CD4-positive, CD25-positive, alpha-beta regulatory T cell (primary cell): Measurements from ENCODE around the gene NCKAP5. TPM values are rescaled to one million over a fixed set of nuclear protein-coding genes. Genes with fewer than 3 reads are reported as not detected.

Experiments
- ATAC-seq, 2 donors: fragments of 150-1000 bp; cut with Tn5 transposase; one replicate each; pipeline ENCODE4 v1.10.0; 2021; ENCODE audit warnings: low read depth in 2 of 2, moderate number of reproducible peaks in 2 of 2, moderate library complexity in 1 of 2
- DNase-seq, 3 donors: peaks; one replicate each; pipeline versions ENCODE4 v3.0.0 to v3.0.0-alpha.2; 2012 to 2022; ENCODE audit warnings: mixed read lengths in 1 of 3
- H3K27ac ChIP-seq: one replicate; pipeline ENCODE4 v1.7.0; 2013; ENCODE audit warnings: mild to moderate bottlenecking, low read length; ENCODE audit not compliant: insufficient read depth, poor library complexity, severe bottlenecking
- H3K27me3 ChIP-seq: one replicate; pipeline ENCODE4 v1.7.0; 2013; ENCODE audit warnings: low read length; ENCODE audit not compliant: control insufficient read depth, insufficient read depth
- H3K36me3 ChIP-seq: one replicate; pipeline ENCODE4 v1.7.0; 2013; ENCODE audit warnings: mild to moderate bottlenecking, low read length, moderate library complexity; ENCODE audit not compliant: control insufficient read depth, insufficient read depth
- H3K4me1 ChIP-seq: 2 replicates; pipeline ENCODE4 v1.7.0; 2013; ENCODE audit warnings: mild to moderate bottlenecking, low read length; ENCODE audit not compliant: insufficient read depth, control insufficient read depth, poor library complexity, severe bottlenecking
- H3K4me3 ChIP-seq: one replicate; pipeline ENCODE4 v1.7.0; 2013; ENCODE audit warnings: low read depth, mild to moderate bottlenecking, low read length, moderate library complexity
- H3K9me3 ChIP-seq, 2 experiments: 1 replicate in 1 of 2; 2 replicates in 1 of 2; pipeline ENCODE4 v1.7.0; 2013; ENCODE audit warnings: low read length in 2 of 2, mild to moderate bottlenecking in 1 of 2, moderate library complexity in 1 of 2; ENCODE audit not compliant: control insufficient read depth in 2 of 2
- H3K27ac Mint-ChIP-seq, 3 donors: one replicate each; pipeline ENCODE4 v1.8.0; 2020 to 2022; ENCODE audit warnings: mild to moderate bottlenecking in 3 of 3, mixed read lengths in 3 of 3, moderate library complexity in 2 of 3
- H3K27me3 Mint-ChIP-seq: one replicate; pipeline ENCODE4 v1.8.0; 2022; ENCODE audit warnings: mild to moderate bottlenecking, mixed read lengths
- H3K36me3 Mint-ChIP-seq: one replicate; pipeline ENCODE4 v1.8.0; 2020; ENCODE audit warnings: mixed read lengths
- H3K4me1 Mint-ChIP-seq, 4 donors: one replicate each; pipeline ENCODE4 v1.8.0; 2020 to 2022; ENCODE audit warnings: mixed read lengths in 4 of 4, mild to moderate bottlenecking in 1 of 4
- H3K4me3 Mint-ChIP-seq, 4 donors: one replicate each; pipeline ENCODE4 v1.8.0; 2020 to 2022; ENCODE audit warnings: mild to moderate bottlenecking in 4 of 4, mixed read lengths in 4 of 4, moderate library complexity in 3 of 4
- H3K9me3 Mint-ChIP-seq, 7 donors: one replicate each; pipeline ENCODE4 v1.8.0; 2020 to 2022; ENCODE audit warnings: mixed read lengths in 7 of 7, mild to moderate bottlenecking in 3 of 7, moderate library complexity in 2 of 7
- polyA plus RNA-seq, 4 donors: library from polyadenylated mRNA; unstranded; fragments of 300-500 nt; fragmentation: Illumina TruSeq; gene quantifications; one replicate each; pipeline ENCODE4 v1.2.3, GENCODE V29; 2021
- total RNA-seq: library from RNA; stranded (reverse); gene quantifications from one replicate; pipeline ENCODE4 v1.2.3, GENCODE V29; 2022

Gene NCKAP5
- total and polyA plus RNA-seq, 5 donors from 2014 or later, result not detected

- peaks cover 0 to 10% (median 4%) of the 10 kb centered on the region in 7 donors for H3K9me3 Mint-ChIP-seq
- H3K27me3 Mint-ChIP-seq, result no peaks in the 10 kb centered on the region
- no peaks in the 10 kb centered on the region for H3K36me3 Mint-ChIP-seq
- H3K4me1 ChIP-seq, result no peaks in the 10 kb centered on the region
- H3K27ac ChIP-seq, result no peak overlapping the region
- H3K4me3 Mint-ChIP-seq, result no peak overlapping the region
- no peaks in the 10 kb centered on the region for H3K27me3 ChIP-seq
- H3K9me3 ChIP-seq, result no peaks in the 10 kb centered on the region
- H3K27ac Mint-ChIP-seq, result no peak overlapping the region
- ATAC-seq (no peak), DNase-seq (no peak)
- H3K36me3 ChIP-seq, result no peaks in the 10 kb centered on the region
- H3K4me1 Mint-ChIP-seq, result no peaks in the 10 kb centered on the region
- H3K4me3 ChIP-seq, result no peak overlapping the region
Observed at GRCh38 chr2:133380991-133381390, 187.3 kb downstream of the NCKAP5 start.

GRCh38 chr2:133378928-133379549 is 189.2 kb downstream of the NCKAP5 start:
- Histone ChIP-seq H3K27ac (no peak overlapping the region), H3K9me3 (no peaks in the 10 kb centered on the region), H3K36me3 (no peaks in the 10 kb centered on the region), H3K27me3 (no peaks in the 10 kb centered on the region), H3K4me3 (no peak overlapping the region), H3K4me1 (no peaks in the 10 kb centered on the region)
- Mint-ChIP-seq H3K9me3 (peaks cover 0 to 10% (median 6%) of the 10 kb centered on the region in 7 donors), H3K27me3 (no peaks in the 10 kb centered on the region), H3K4me3 (no peak overlapping the region), H3K4me1 (no peaks in the 10 kb centered on the region), H3K36me3 (no peaks in the 10 kb centered on the region), H3K27ac (no peak overlapping the region)
- DNase-seq (no peak), ATAC-seq (no peak)

- H3K4me1 ChIP-seq, result no peaks in the 10 kb centered on the region
- Mint-ChIP-seq H3K27me3 (no peaks in the 10 kb centered on the region), H3K36me3 (no peaks in the 10 kb centered on the region), H3K4me1 (no peaks in the 10 kb centered on the region), H3K27ac (no peak overlapping the region), H3K9me3 (peaks cover 2 to 10% (median 7%) of the 10 kb centered on the region in 7 donors), H3K4me3 (no peak overlapping the region)
- H3K4me3 ChIP-seq, result no peak overlapping the region
- ATAC-seq (no peak), DNase-seq (no peak)
- no peaks in the 10 kb centered on the region for H3K36me3 ChIP-seq
- H3K27ac ChIP-seq, result no peak overlapping the region
- no peaks in the 10 kb centered on the region for H3K27me3 ChIP-seq
- no peaks in the 10 kb centered on the region for H3K9me3 ChIP-seq
Observed at GRCh38 chr2:133378386-133378785, 189.9 kb downstream of the NCKAP5 start.

GRCh38 chr2:133377599-133377998 is 190.7 kb downstream of the NCKAP5 start:
- no peaks in the 10 kb centered on the region for H3K9me3 ChIP-seq
- Mint-ChIP-seq H3K27me3 (no peaks in the 10 kb centered on the region), H3K4me1 (no peaks in the 10 kb centered on the region), H3K9me3 (peaks cover 3 to 13% (median 8%) of the 10 kb centered on the region in 7 donors), H3K27ac (no peak overlapping the region), H3K36me3 (no peaks in the 10 kb centered on the region), H3K4me3 (no peak overlapping the region)
- H3K27me3 ChIP-seq, result no peaks in the 10 kb centered on the region
- H3K4me1 ChIP-seq, result no peaks in the 10 kb centered on the region
- no peak overlapping the region for H3K27ac ChIP-seq
- H3K36me3 ChIP-seq, result no peaks in the 10 kb centered on the region
- no peak for ATAC-seq
- H3K4me3 ChIP-seq, result no peak overlapping the region
- DNase-seq, result no peak

- Mint-ChIP-seq H3K9me3 (peaks cover 1 to 13% (median 8%) of the 10 kb centered on the region in 7 donors), H3K4me3 (no peak overlapping the region)
- no peak for ATAC-seq
Observed at GRCh38 chr2:133377021-133377481, 191.2 kb downstream of the NCKAP5 start.

GRCh38 chr2:133374781-133375180 is 193.5 kb downstream of the NCKAP5 start:
- no peaks in the 10 kb centered on the region for H3K4me1 ChIP-seq
- ATAC-seq, result no peak
- Mint-ChIP-seq H3K36me3 (no peaks in the 10 kb centered on the region), H3K27me3 (no peaks in the 10 kb centered on the region), H3K4me1 (no peaks in the 10 kb centered on the region), H3K27ac (no peak overlapping the region), H3K9me3 (peaks cover 1 to 9% (median 8%) of the 10 kb centered on the region in 7 donors), H3K4me3 (no peak overlapping the region)
- H3K36me3 ChIP-seq, result no peaks in the 10 kb centered on the region
- no peak for DNase-seq
- H3K9me3 ChIP-seq, result no peaks in the 10 kb centered on the region
- no peaks in the 10 kb centered on the region for H3K27me3 ChIP-seq
- H3K27ac ChIP-seq, result no peak overlapping the region
- H3K4me3 ChIP-seq, result no peak overlapping the region

More at GRCh38 chr2:133377021-133377481, 191.2 kb downstream of the NCKAP5 start:
- no peak for DNase-seq
- no peak overlapping the region for H3K27ac ChIP-seq
- no peak overlapping the region for H3K4me3 ChIP-seq
- H3K4me1 ChIP-seq, result no peaks in the 10 kb centered on the region
- no peaks in the 10 kb centered on the region for H3K36me3 Mint-ChIP-seq
- no peaks in the 10 kb centered on the region for H3K27me3 Mint-ChIP-seq
- H3K36me3 ChIP-seq, result no peaks in the 10 kb centered on the region
- H3K4me1 Mint-ChIP-seq, result no peaks in the 10 kb centered on the region
- no peaks in the 10 kb centered on the region for H3K27me3 ChIP-seq
- H3K9me3 ChIP-seq, result no peaks in the 10 kb centered on the region
- H3K27ac Mint-ChIP-seq, result no peak overlapping the region

- peaks cover 3 to 13% (median 9%) of the 10 kb centered on the region in 7 donors for H3K9me3 Mint-ChIP-seq
- no peaks in the 10 kb centered on the region for H3K27me3 Mint-ChIP-seq
- no peaks in the 10 kb centered on the region for H3K36me3 ChIP-seq
Observed at GRCh38 chr2:133371286-133371685, 197.0 kb downstream of the NCKAP5 start.

More at GRCh38 chr2:133371286-133371685, 197.0 kb downstream of the NCKAP5 start:
- Mint-ChIP-seq H3K27ac (no peak overlapping the region), H3K4me3 (no peak overlapping the region), H3K4me1 (no peaks in the 10 kb centered on the region), H3K36me3 (no peaks in the 10 kb centered on the region)
- DNase-seq, result no peak
- H3K9me3 ChIP-seq, result no peaks in the 10 kb centered on the region
- H3K27ac ChIP-seq, result no peak overlapping the region
- ATAC-seq, result no peak
- H3K27me3 ChIP-seq, result no peaks in the 10 kb centered on the region
- no peaks in the 10 kb centered on the region for H3K4me1 ChIP-seq
- H3K4me3 ChIP-seq, result no peak overlapping the region
